Karpas-422 (cell line): ENCODE measurements around the gene MARCHF5. TPM values are rescaled to one million over a fixed set of nuclear protein-coding genes. Genes with fewer than 3 reads are reported as not detected.
"Not testable (repeated sequence)": the region's sequence is repeated elsewhere in the genome, so short reads cannot be mapped to it uniquely, and the experiment has no call there.

Source experiments
- DNase-seq: peaks from one replicate; pipeline ENCODE4 v3.0.0-alpha.2; 2015
- H2AFZ ChIP-seq: fragments of 200-600 bp; sonication (generic); 2 replicates; pipeline ENCODE4 v1.6.1; 2014; ENCODE audit warnings: antibody characterized with exemption, low read length, mixed read lengths
- H3K27ac ChIP-seq: fragments of 200-600 bp; sonication (generic); 2 replicates; pipeline ENCODE4 v1.5.1; 2014; ENCODE audit warnings: mild to moderate bottlenecking, low read length, moderate library complexity
- H3K27me3 ChIP-seq: fragments of 200-600 bp; sonication (generic); 2 replicates; pipeline ENCODE4 v1.6.1; 2014; ENCODE audit warnings: low read length, mixed read lengths
- H3K36me3 ChIP-seq: fragments of 200-600 bp; sonication (generic); 2 replicates; pipeline ENCODE4 v1.6.1; 2014; ENCODE audit warnings: low read length, mixed read lengths; ENCODE audit not compliant: insufficient read depth
- H3K4me1 ChIP-seq: fragments of 200-600 bp; sonication (generic); 2 replicates; pipeline ENCODE4 v1.6.1; 2014; ENCODE audit warnings: mild to moderate bottlenecking, low read length, mixed read lengths
- H3K4me2 ChIP-seq: fragments of 200-600 bp; sonication (generic); 2 replicates; pipeline ENCODE4 v1.6.1; 2014; ENCODE audit warnings: low read length, low read depth, mild to moderate bottlenecking; ENCODE audit not compliant: poor library complexity, severe bottlenecking
- H3K4me3 ChIP-seq: fragments of 200-600 bp; sonication (generic); 2 replicates; pipeline ENCODE4 v1.5.1; 2014; ENCODE audit warnings: mild to moderate bottlenecking, antibody characterized with exemption, low read length, mixed read lengths
- H3K79me2 ChIP-seq: fragments of 200-600 bp; sonication (generic); 2 replicates; pipeline ENCODE4 v1.6.1; 2014; ENCODE audit warnings: mild to moderate bottlenecking, low read length, mixed read lengths
- H3K9ac ChIP-seq: fragments of 200-600 bp; sonication (generic); 2 replicates; pipeline ENCODE4 v1.6.0; 2014; ENCODE audit warnings: low read length
- H3K9me2 ChIP-seq: fragments of 200-600 bp; sonication (generic), shearing (Covaris generic); replicated peaks from 2 replicates; pipeline ENCODE4 v1.6.0; 2014; ENCODE audit warnings: mild to moderate bottlenecking, low read length, moderate library complexity; ENCODE audit not compliant: insufficient read depth
- H3K9me3 ChIP-seq: fragments of 300-700, 200-600 bp; sonication (generic); 2 replicates; pipeline ENCODE4 v1.6.1; 2014; ENCODE audit warnings: low read length, mixed read lengths
- H4K20me1 ChIP-seq: fragments of 200-600 bp; sonication (generic); 2 replicates; pipeline ENCODE4 v1.6.1; 2014; ENCODE audit warnings: mild to moderate bottlenecking, antibody characterized with exemption, low read length, low read depth; ENCODE audit not compliant: insufficient read depth
- total RNA-seq: library from RNA; depleted of rRNA; stranded (reverse); fragments of >200 nt; shearing (Covaris generic); gene quantifications from 2 replicates; pipeline ENCODE4 v1.2.3, GENCODE V29; 2014; ENCODE audit warnings: low replicate concordance

MARCHF5 gene
- total RNA-seq, 1 experiment from 2014 or later, result 7.6 TPM

GRCh38 chr10:92323079-92323478, 32.1 kb downstream of the MARCHF5 start:
- H3K27me3 ChIP-seq, result no peaks in the 10 kb centered on the region
- H3K79me2 ChIP-seq, result peaks cover 52% of the 10 kb centered on the region
- no peaks in the 10 kb centered on the region for H3K9me3 ChIP-seq
- H3K27ac ChIP-seq, result no peak overlapping the region
- H3K36me3 ChIP-seq, result no peaks in the 10 kb centered on the region
- H3K4me2 ChIP-seq, result no peak overlapping the region
- no peak for DNase-seq
- no peak overlapping the region for H3K4me3 ChIP-seq
- no peaks in the 10 kb centered on the region for H4K20me1 ChIP-seq
- no peaks in the 10 kb centered on the region for H3K9me2 ChIP-seq
- H2AFZ ChIP-seq, result no peak overlapping the region
- no peak overlapping the region for H3K9ac ChIP-seq
- no peaks in the 10 kb centered on the region for H3K4me1 ChIP-seq

- Histone ChIP-seq H3K9me2 (no peaks in the 10 kb centered on the region), H3K79me2 (peaks cover 68% of the 10 kb centered on the region), H3K9ac (no peak overlapping the region), H2AFZ (no peak overlapping the region), H3K27me3 (no peaks in the 10 kb centered on the region), H3K9me3 (no peaks in the 10 kb centered on the region), H4K20me1 (no peaks in the 10 kb centered on the region), H3K4me3 (no peak overlapping the region), H3K4me1 (no peaks in the 10 kb centered on the region), H3K36me3 (no peaks in the 10 kb centered on the region), H3K4me2 (no peak overlapping the region), H3K27ac (no peak overlapping the region)
- no peak for DNase-seq
Measured at GRCh38 chr10:92327445-92328433, 36.8 kb downstream of the MARCHF5 start.

GRCh38 chr10:92328993-92329392, 38.0 kb downstream of the MARCHF5 start:
- Histone ChIP-seq H3K27ac (no peak overlapping the region), H3K9ac (no peak overlapping the region), H3K4me3 (no peak overlapping the region), H3K79me2 (peaks cover 61% of the 10 kb centered on the region), H3K27me3 (no peaks in the 10 kb centered on the region), H4K20me1 (no peaks in the 10 kb centered on the region), H2AFZ (no peak overlapping the region), H3K36me3 (no peaks in the 10 kb centered on the region), H3K4me1 (no peaks in the 10 kb centered on the region), H3K9me2 (no peaks in the 10 kb centered on the region), H3K9me3 (no peaks in the 10 kb centered on the region), H3K4me2 (no peak overlapping the region)
- no peak for DNase-seq

- H3K9ac ChIP-seq, DNase-seq, H4K20me1 ChIP-seq, H3K4me1 ChIP-seq, H3K9me2 ChIP-seq, H2AFZ ChIP-seq, H3K36me3 ChIP-seq, H3K27ac ChIP-seq, H3K9me3 ChIP-seq, H3K4me2 ChIP-seq, H3K4me3 ChIP-seq, H3K27me3 ChIP-seq: not testable (repeated sequence)
- H3K79me2 ChIP-seq, result peaks cover 57% of the 10 kb centered on the region
Measured at GRCh38 chr10:92329927-92330326, 39.0 kb downstream of the MARCHF5 start.

- Histone ChIP-seq H3K9me3 (no peaks in the 10 kb centered on the region), H2AFZ (no peak overlapping the region), H3K27me3 (no peaks in the 10 kb centered on the region), H3K4me1 (no peaks in the 10 kb centered on the region), H3K9me2 (no peaks in the 10 kb centered on the region), H3K4me2 (no peak overlapping the region), H3K4me3 (no peak overlapping the region), H3K27ac (no peak overlapping the region), H3K9ac (no peak overlapping the region), H3K79me2 (0 out of 2 replicates have a peak, but pooled peaks cover 5% of the 10 kb centered on the region), H3K36me3 (no peaks in the 10 kb centered on the region), H4K20me1 (no peaks in the 10 kb centered on the region)
- DNase-seq, result no peak
Measured at GRCh38 chr10:92342796-92343195, 51.8 kb downstream of the MARCHF5 start.

- not testable (repeated sequence) for H3K9me3 ChIP-seq, H3K9me2 ChIP-seq, H4K20me1 ChIP-seq, H3K4me1 ChIP-seq, H2AFZ ChIP-seq, H3K9ac ChIP-seq, H3K79me2 ChIP-seq, H3K4me2 ChIP-seq, DNase-seq, H3K4me3 ChIP-seq, H3K27me3 ChIP-seq, H3K36me3 ChIP-seq, H3K27ac ChIP-seq
Measured at GRCh38 chr10:92345575-92345974, 54.6 kb downstream of the MARCHF5 start.

- H3K4me2 ChIP-seq, H3K27me3 ChIP-seq, DNase-seq, H3K79me2 ChIP-seq, H4K20me1 ChIP-seq, H3K9ac ChIP-seq, H3K27ac ChIP-seq, H3K9me2 ChIP-seq, H3K9me3 ChIP-seq, H3K4me3 ChIP-seq, H3K36me3 ChIP-seq, H2AFZ ChIP-seq, H3K4me1 ChIP-seq: not testable (repeated sequence)
Measured at GRCh38 chr10:92347035-92347676, 56.2 kb downstream of the MARCHF5 start.

- H3K9ac ChIP-seq, result no peak overlapping the region
- no peaks in the 10 kb centered on the region for H3K9me3 ChIP-seq
- no peaks in the 10 kb centered on the region for H4K20me1 ChIP-seq
- no peaks in the 10 kb centered on the region for H3K79me2 ChIP-seq
- no peak overlapping the region for H2AFZ ChIP-seq
- H3K4me1 ChIP-seq, result no peaks in the 10 kb centered on the region
- no peaks in the 10 kb centered on the region for H3K9me2 ChIP-seq
- no peaks in the 10 kb centered on the region for H3K27me3 ChIP-seq
- H3K27ac ChIP-seq, result no peak overlapping the region
- DNase-seq, result no peak
- 0 out of 2 replicates have a peak, but pooled peaks cover 4% of the 10 kb centered on the region for H3K36me3 ChIP-seq
- H3K4me2 ChIP-seq, result no peak overlapping the region
- H3K4me3 ChIP-seq, result no peak overlapping the region
Measured at GRCh38 chr10:92350411-92350810, 59.4 kb downstream of the MARCHF5 start.
